ENCODE measurements around the gene PAXX.
A peak's percentile ranks its signal among the peaks of the same experiment; 100 is the strongest.

The PAXX gene

DNA sequence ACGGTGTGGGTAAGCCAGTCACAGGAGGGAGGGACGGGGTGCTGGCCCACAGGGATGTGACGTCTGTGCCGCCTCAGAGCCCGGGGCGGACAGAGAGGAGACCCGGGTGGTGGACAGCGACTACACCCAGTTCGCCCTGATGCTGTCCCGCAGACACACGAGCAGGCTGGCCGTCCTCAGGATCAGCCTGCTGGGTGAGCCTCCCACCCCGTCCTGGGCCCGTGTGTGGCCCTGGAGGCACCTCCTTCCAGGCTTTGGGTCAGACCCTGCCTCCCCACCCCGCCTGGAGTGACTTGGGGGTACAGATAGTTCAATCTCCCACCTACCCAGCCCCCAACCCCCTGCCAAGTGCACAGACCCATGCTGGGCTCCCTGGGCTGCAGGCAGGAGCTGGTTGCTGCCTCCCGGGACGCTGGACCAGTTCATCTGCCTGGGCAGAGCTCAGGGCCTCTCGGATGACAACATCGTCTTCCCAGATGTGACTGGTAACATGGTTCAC lies 38.4 kb upstream of the PAXX start:
- no peak for DNase-seq

DNA sequence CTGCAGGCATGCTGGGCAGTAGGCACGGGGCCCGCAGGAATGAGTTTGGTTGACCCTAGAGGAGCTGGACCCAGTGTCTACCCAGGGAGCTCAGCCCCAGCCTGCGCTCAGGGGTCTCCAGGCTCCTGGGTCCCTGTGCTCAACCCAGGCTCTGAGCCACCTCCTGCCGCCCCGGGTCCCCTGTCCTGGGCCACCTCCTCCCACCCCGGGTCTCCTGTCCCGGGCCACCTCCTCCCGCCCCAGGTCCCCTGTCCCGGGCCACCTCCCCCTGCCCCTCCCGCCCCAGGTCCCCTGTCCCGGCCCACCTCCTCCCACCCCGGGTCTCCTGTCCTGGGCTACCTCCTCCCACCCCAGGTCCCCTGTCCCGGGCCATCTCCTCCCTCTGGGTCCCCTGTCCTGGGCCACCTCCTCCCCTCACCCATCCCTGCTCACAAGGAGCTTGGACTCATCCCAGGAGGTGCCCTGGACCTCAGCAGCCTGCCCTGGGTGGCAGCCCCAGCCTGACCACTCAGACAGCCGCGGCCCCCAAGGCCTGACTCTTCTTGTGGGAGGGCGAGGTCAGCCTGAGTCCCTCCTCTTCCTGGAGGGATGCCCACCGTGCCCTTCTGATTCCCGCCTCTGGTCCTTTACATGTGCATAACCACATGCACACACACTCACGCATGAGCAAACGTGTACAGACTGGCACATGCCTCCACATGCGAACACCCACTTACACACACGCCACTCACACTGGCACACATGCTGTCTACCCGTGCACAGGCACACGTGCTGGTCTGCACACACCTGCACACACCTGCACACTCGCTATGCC lies 37.7 kb upstream of the PAXX start:
- DNase-seq = no peak

DNA sequence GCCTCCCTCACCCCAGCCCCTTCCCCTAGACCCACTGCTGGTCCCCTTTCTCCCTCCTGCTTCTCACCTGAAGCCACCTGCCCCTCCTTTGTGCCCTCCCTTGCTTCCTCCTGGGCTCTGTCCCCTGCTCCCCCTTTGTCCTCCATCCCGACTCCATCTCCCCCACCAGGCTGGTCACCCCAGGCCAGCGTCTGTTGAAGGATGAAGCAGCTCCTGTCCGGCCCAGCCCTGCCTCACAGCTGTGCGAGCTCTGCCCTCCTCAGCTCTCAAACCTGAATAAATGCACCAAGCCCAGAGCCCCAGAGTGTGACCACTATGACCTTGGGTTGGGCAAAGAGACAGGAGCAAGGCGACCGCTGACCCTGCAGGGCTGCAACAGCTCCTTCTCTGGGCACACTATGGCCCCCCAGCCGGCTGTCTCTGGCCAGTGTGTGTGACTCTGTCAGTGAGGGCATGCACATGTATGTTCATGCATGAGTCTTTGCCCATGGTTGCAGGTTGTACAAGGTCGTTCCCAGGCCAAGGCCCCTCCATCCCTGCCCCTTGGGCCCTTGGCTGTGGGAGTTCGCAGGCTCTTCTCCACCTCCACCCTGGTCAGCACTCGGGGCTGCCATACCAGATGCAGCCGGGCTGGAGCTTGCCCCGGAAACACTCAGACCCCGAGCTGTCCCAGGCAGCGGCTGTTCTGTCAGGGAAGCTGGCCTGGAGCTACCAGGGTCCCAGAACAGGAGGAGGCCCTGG lies 36.9 kb upstream of the PAXX start:
- no peak for DNase-seq

DNA sequence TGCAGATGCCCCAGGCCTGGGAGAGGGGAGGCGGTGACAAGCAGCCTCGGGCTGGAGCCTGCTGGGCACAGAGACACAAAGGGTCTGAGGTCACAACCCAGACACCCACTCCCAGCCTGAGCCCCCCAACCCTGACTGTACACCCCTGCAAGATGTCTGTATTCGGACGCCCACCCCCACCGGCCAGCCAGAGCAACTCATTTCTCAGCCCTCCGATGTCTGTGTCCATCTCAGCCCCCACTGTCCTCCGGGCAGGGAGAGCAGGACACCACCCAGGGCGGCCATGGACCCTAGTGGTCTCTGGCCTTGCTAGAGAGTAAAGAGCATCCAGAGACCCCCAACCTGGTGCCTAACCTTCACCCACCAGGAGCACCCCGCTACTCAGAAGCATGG lies 36.3 kb upstream of the PAXX start:
- no peak for DNase-seq

GRCh38 chr9:136956604-136957003 lies 35.6 kb upstream of the PAXX start:
- DNase-seq = no peak

DNA sequence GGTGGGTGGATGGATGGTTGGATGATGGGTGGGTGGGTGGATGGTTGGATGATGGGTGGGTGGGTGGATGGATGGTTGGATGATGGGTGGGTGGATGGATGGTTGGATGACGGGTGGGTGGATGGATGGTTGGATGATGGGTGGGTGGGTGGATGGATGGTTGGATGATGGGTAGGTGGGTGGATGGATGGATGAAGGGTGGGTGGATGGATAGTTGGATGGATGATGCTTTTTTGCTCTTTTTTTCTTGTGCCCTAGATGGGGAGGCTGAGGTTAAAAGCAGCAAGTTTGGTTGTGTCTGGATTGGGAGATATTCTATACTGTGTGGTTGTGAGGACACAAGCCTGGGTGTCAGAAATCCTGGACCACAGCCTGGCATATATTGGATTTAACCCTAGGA lies 34.8 kb upstream of the PAXX start:
- DNase-seq = no peak

DNA sequence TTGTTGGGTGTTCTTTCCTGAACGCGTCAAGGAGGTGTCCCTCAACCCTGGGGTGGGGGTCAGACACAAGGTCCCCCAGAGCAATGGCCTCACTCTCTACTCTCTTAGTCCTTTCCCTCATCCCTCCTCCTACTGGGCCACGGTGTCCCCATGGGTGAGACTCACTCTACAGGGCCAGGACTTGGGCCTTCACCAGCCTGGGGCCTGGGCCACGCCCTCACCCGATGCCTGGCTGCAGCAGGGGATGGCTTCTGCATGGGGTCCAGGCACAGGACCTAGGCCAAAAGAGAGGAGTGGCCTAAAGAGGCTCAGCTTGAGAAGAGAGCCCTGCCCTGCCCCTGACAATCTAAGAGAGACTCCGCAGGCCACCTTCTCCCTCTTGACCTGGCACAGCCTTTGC lies 34.3 kb upstream of the PAXX start:
- no peak for DNase-seq

GRCh38 chr9:136958473-136958872 lies 33.7 kb upstream of the PAXX start:
- DNase-seq = no peak

GRCh38 chr9:136958898-136959850 lies 33.0 kb upstream of the PAXX start:
- no peak for DNase-seq

GRCh38 chr9:136960212-136960937 lies 31.8 kb upstream of the PAXX start:
- peak; percentile 35 for DNase-seq

DNA sequence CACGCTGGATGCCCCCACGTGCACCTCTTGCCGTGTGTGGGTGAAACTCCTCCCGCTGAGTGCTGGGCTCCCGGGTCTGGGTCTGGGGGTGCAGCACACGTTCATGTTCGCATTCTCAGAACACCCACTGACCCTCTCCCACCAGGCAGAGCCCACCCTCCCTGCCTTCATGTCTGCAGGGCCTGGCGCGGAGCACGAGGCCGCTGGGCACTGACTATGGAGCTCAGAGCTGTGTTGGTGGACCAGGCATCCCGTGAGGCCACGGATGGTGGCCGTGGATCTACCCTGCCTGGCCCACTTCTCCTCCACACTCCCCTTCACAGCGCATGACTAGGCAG lies 31.3 kb upstream of the PAXX start:
- DNase-seq = no peak

DNA sequence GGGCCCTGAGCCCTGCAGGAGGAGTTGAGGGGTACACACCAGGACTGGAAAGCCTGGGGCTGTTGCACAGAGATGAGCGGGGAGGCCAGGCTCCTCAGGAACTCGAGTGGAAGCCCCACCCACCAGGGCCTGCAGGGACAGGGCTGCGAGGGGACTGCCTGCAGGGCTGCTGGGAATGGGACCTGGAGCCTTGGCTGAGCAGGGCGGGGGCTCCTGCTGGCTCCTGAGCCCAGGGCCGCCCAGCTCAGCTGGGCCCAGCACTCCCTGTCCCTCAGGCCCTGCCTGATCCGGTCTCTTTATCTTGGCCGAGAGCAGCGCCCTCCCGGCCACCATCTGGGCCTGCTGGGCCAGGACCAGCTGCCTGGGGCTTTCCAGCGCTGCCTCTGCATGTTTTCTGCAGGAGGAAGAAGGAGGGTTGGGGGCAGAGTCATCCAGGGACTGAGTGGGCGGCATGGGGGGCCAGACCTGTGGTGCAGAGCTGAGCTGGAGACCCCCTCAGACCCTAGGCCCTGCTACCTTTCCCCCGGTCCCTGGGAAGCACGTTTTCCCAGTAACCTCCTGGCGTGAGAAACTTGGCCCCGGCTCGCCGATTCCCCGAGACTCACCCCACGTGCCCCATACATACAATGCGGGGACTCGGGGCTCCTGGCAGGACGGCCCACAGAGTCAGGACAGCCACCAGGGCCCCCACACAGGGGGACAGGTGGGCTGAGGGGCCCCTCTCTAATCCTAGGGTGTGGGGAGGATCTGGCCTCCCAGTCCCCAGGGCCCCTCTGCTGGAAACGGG lies 30.8 kb upstream of the PAXX start:
- no peak for DNase-seq

DNA sequence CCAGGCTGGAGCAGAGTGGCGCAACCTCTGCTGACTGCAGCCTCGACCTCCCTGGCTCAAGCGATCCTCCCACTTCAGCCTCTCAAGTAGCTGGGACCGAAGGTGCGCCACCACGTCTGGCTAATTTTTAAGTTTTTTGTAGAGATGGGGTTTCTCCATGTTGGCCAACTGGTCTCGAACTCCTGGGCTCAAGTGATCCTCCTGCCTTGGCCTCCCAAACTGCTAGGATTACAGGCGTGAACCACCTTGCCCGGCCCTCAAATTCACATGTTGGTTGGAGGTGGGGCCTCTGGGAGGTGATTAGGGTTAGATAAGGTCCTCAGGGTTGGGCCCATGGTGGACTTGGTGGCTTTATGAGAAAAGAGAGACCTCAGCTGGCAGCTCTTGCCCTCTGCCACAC lies 30.1 kb upstream of the PAXX start:
- DNase-seq = no peak

GRCh38 chr9:136962701-136963248 lies 29.4 kb upstream of the PAXX start:
- DNase-seq = no peak

DNA sequence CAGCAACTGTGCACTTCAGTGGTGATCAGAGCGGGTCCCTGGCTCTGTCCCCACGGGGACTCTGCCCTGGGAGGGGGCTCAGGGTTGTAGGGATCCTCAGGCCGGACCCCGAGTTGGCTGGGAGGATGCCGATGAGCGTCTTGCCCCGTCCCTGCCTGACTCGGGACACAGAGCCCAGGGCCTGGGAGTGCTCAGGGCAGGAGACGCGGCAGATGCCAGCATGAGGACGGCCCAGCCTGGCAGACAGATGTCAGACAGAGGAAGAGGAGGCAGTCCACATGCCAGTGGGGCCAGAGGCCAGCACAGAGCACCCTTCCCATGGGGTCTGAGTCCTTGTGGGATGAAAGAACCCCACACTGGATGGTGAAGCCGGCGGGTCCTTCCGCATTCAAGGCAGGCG lies 28.9 kb upstream of the PAXX start:
- no peak for DNase-seq

GRCh38 chr9:136963751-136964150 lies 28.5 kb upstream of the PAXX start:
- DNase-seq = no peak

DNA sequence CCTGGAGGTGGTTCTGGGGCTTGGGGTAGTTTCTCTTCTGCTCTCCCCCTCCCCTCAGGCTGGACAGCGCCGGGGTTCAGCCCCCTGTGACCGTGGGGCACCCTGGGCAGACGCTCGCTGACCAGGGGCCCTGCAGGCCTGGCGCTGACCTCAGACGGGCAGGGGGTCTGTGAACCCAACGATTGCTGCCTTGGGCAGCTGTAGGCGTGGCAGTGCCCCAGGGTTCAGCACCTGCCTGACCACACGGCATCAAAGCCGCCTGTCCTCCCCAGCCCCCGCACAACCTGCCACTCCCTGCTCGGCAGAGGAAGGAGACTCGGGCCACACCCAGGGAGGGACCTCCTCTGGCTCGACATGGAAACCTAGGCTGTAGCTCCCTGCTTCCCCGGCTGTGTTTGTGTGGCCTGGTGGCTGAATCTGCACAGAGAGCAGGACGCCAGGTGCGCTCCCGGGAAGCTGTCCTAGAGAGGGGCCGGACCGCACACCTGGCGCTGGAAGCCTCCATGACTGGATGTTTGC lies 28.0 kb upstream of the PAXX start:
- no peak for DNase-seq

GRCh38 chr9:136964833-136965422 lies 27.3 kb upstream of the PAXX start:
- no peak for DNase-seq

GRCh38 chr9:136965771-136966484 lies 26.3 kb upstream of the PAXX start:
- DNase-seq = peak; percentile 37

Measured in CD4-positive, alpha-beta T cell treated with Interleukin-6 for 4 hours (primary cell).